Erythroblast (primary cell): ENCODE measurements around the gene GLI1.

ENCODE experiments used
- GATA1 ChIP-seq: IDR thresholded peaks from 2 replicates; pipeline ENCODE4 v1.6.1; 2011; ENCODE audit warnings: low read depth, mild to moderate bottlenecking, control low read depth, low read length, moderate library complexity
- POLR2A ChIP-seq: IDR thresholded peaks from 2 replicates; pipeline ENCODE4 v1.6.1; 2011; ENCODE audit warnings: mild to moderate bottlenecking, low read length

DNA sequence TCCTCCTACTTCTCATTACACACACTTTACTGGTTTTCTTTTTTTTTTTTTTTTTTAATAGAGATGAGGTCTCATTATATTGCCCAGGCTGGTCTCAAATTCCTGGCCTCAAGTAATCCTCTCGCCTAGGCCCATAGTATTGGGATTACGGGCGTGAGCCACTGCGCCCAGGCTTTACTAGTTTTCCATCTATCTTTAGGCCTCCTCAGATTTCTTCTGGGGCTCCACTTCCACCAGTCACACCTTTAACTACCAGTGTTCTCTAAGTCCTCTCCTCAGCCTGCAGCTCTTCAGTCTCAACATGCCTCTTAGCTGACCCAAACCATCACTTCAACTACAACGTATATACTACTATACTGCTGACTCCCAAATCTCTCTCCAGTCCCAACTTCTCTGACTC, 39.1 kb upstream of the GLI1 start:
- TF ChIP-seq POLR2A (no peak), GATA1 (no peak)
